Thyroid gland (tissue), 4 donors: Measurements from ENCODE around the gene MMD2.

Experiments
- CTCF ChIP-seq, 6 experiments: fragments of 200-600 bp in 3 of 6; fragments of 450-650 bp in 3 of 6; sonication (generic) in 3 of 6; IDR thresholded peaks; one replicate each; pipeline ENCODE4 v1.5.1; 2016 to 2019; ENCODE audit warnings: antibody characterized with exemption in 6 of 6, mild to moderate bottlenecking in 2 of 6, inconsistent platforms in 1 of 6, moderate library complexity in 1 of 6
- POLR2A ChIP-seq, 2 donors: fragments of 450-650 bp; IDR thresholded peaks; one replicate each; pipeline ENCODE4 v1.6.1; 2017; ENCODE audit warnings: antibody characterized with exemption in 2 of 2, mild to moderate bottlenecking in 2 of 2, moderate library complexity in 1 of 2

- TF ChIP-seq POLR2A (IDR thresholded peaks at IDR 0.05): no peak
- TF ChIP-seq CTCF (IDR thresholded peaks at IDR 0.05): no peak
These were observed 30.0 kb downstream of the MMD2 start for GRCh38 chr7:4929005-4929404.
